HG03135 (cell line): ENCODE results near the gene FBXO42.

Experiments used
- ATAC-seq: cut with Tn5 transposase; IDR thresholded peaks from one replicate; pipeline ENCODE4 v1.9.1; 2021; ENCODE audit warnings: mild to moderate bottlenecking, moderate library complexity; ENCODE audit not compliant: unreplicated experiment

FBXO42 gene

GRCh38 chr1:16351994-16352841 is at the start of gene FBXO42:
TSS of gene FBXO42 (minus strand) at chr1:16352480. CDS start at chr1:16315418, 37,062 bp downstream.
- ATAC-seq, result peak; percentile 89

- no peak for ATAC-seq
These were observed 46.2 kb upstream of the FBXO42 start for GRCh38 chr1:16398371-16398953.

GRCh38 chr1:16397120-16397519 is 44.8 kb upstream of the FBXO42 start:
- ATAC-seq, result no peak

GRCh38 chr1:16396591-16396990 is 44.3 kb upstream of the FBXO42 start:
- ATAC-seq, result no peak

- ATAC-seq, result no peak
These were observed 42.7 kb upstream of the FBXO42 start for GRCh38 chr1:16394977-16395376.

GRCh38 chr1:16393570-16394521 is 41.6 kb upstream of the FBXO42 start:
- no peak for ATAC-seq

- ATAC-seq, result no peak
These were observed 40.7 kb upstream of the FBXO42 start for GRCh38 chr1:16392740-16393569.

- ATAC-seq, result no peak
These were observed 39.1 kb upstream of the FBXO42 start for GRCh38 chr1:16391411-16391810.

- ATAC-seq, result no peak
These were observed 35.2 kb upstream of the FBXO42 start for GRCh38 chr1:16387201-16388188.

- ATAC-seq, result no peak
These were observed 34.3 kb upstream of the FBXO42 start for GRCh38 chr1:16386454-16387113.

GRCh38 chr1:16385659-16386453 is 33.6 kb upstream of the FBXO42 start:
- ATAC-seq, result no peak

- ATAC-seq, result no peak
These were observed 31.6 kb upstream of the FBXO42 start for GRCh38 chr1:16383888-16384287.

- ATAC-seq, result no peak
These were observed 28.6 kb upstream of the FBXO42 start for GRCh38 chr1:16380868-16381267.

- no peak for ATAC-seq
These were observed 26.2 kb upstream of the FBXO42 start for GRCh38 chr1:16378443-16378842.

- no peak for ATAC-seq
These were observed 24.7 kb upstream of the FBXO42 start for GRCh38 chr1:16376971-16377370.

GRCh38 chr1:16375521-16376340 is 23.5 kb upstream of the FBXO42 start:
- ATAC-seq, result no peak

- ATAC-seq, result no peak
These were observed 22.0 kb upstream of the FBXO42 start for GRCh38 chr1:16374266-16374665.
